ENCODE results near the gene ITGAD. TPM values are rescaled to one million over a fixed set of nuclear protein-coding genes. Genes with fewer than 3 reads are reported as not detected.

Gene ITGAD
- total and polyA plus RNA-seq, 2 donors (not counting 3 experiments of a cell fraction or from before 2014, with no cell fraction given): not detected

GRCh38 chr16:31474773-31475738, 81.9 kb downstream of the ITGAD start:
- no peak overlapping the region for H3K9ac ChIP-seq (replicated peaks; ENCODE audit: extremely low read depth, insufficient read depth, low read length)
- no peak overlapping the region for H3K4me2 ChIP-seq (ENCODE audit: insufficient read depth, low read length)
- H3K36me3 ChIP-seq (ENCODE audit: control insufficient read depth in 2 of 2, extremely low read depth in 1 of 2, insufficient read depth in 2 of 2, low read length in 2 of 2): peaks cover 19 to 20% of the 10 kb centered on the region in 2 experiments
- H3K9me3 ChIP-seq (replicated peaks; ENCODE audit: control insufficient read depth, insufficient read depth, low read length): no peaks in the 10 kb centered on the region
- H3K27me3 ChIP-seq (ENCODE audit: control insufficient read depth in 2 of 2, insufficient read depth in 2 of 2, low read length in 2 of 2): no peaks in the 10 kb centered on the region
- no TSS peak for BruUV-seq (replicated peaks)
- no peaks in the 10 kb centered on the region for H3K9me1 ChIP-seq (replicated peaks; ENCODE audit: control insufficient read depth, extremely low read depth, insufficient read depth, low read length)
- no peak overlapping the region for H3K27ac ChIP-seq (ENCODE audit: insufficient read depth, low read depth, low read length)
- intact Hi-C loops (cut with micrococcal nuclease): loop anchor here (5.0 kb wide), 2 partner anchors 237 to 392 kb away; a partner anchor contains a TSS
- no peak overlapping the region for H3K4me3 ChIP-seq (replicated peaks in 1 of 3; ENCODE audit: insufficient read depth in 1 of 3, low read depth in 1 of 3, low read length in 3 of 3)
- FAIRE-seq (no peak), DNase-seq (ENCODE audit: low read depth, low spot score) (no peak)
- POLR2A ChIA-PET: no interaction called here
- no peak for TF ChIP-seq POLR2AphosphoS5 (IDR thresholded peaks at IDR 0.05; ENCODE audit: insufficient read depth, low read depth, low read length)
- TF ChIP-seq POLR2A (IDR thresholded peaks at IDR 0.05; ENCODE audit: low read depth, low read length): no peak
- TF ChIP-seq CTCF (IDR thresholded peaks at IDR 0.05; ENCODE audit: extremely low read depth in 1 of 2, insufficient read depth in 1 of 2, low read depth in 1 of 2, low read length in 2 of 2): no peak
- TF ChIP-seq MAX (IDR thresholded peaks at IDR 0.05; ENCODE audit: insufficient read depth, insufficient read length): no peak
- TF ChIP-seq JUN (IDR thresholded peaks at IDR 0.05; ENCODE audit: borderline replicate concordance, insufficient read depth, insufficient read length, low read depth): no peak
- no peak overlapping the region for H2AFZ ChIP-seq (ENCODE audit: low read depth, low read length)
- no peaks in the 10 kb centered on the region for H4K20me1 ChIP-seq (replicated peaks; ENCODE audit: control insufficient read depth, extremely low read depth, insufficient read depth, low read length)
- dilution Hi-C loops (cut with MboI; ENCODE audit: extremely low pct_ligation_motif_present, low sequenced_read_pairs): no loop called here
- peaks cover 31% of the 10 kb centered on the region for H3K79me2 ChIP-seq (ENCODE audit: control insufficient read depth, insufficient read depth, low read length)
- CTCF ChIA-PET: interaction anchor here (0.8 to 2.0 kb wide), 5 partner anchors 13 to 490 kb away, joined by 3 to 11 read pairs (median 3); partner anchors contain the start of gene RUSF1
- peaks cover 14% of the 10 kb centered on the region for H3K4me1 ChIP-seq (ENCODE audit: control insufficient read depth, extremely low read depth, insufficient read depth, low read length)

Measured in endothelial cell of umbilical vein (primary cell).